Heart left ventricle (tissue), 13 donors: Measurements from ENCODE around the gene SYNJ1.

Source experiments
- POLR2A ChIP-seq, 2 donors: fragments of 450-650 bp; IDR thresholded peaks; one replicate each; pipeline ENCODE4 v1.6.1; 2017; ENCODE audit warnings: antibody characterized with exemption in 2 of 2, mild to moderate bottlenecking in 2 of 2, moderate library complexity in 2 of 2
- TF ChIP-seq, protein P1 (sequence below), 12 donors: fragments of 200-600 bp; sonication (generic) in 4 of 12; IDR thresholded peaks; one replicate each; pipeline versions ENCODE4 v1.5.0 to v1.8.0; 2018 to 2022; ENCODE audit warnings: antibody characterized with exemption in 12 of 12, mild to moderate bottlenecking in 5 of 12
- donor health status: ischemic (EF 13 %, LVEDD 7.1; RV severe dilation, severe dysfunction).
- donor health status: DM: no; HTN: yes; CAD: no.
- donor health status: DM: no; HTN: no; CAD: no.
- donor health status: ischemic (EF 25% LVEDD 6.9; RV normal size, moderate dysfunction).
- donor health status: ischemic (EF 25% LVEDD 5.7; RV mildly dilated, moderate dysfunction).
- donor health status: ischemic (EF 35%, LVEDD 5.7; RV mildly dilated, moderate dysfunction).
- donor health status: nonischemic (EF 11% LVEDD 7.7; RV severe dilation, severe dysfunction).
- donor health status: DM: yes; HTN: yes; CAD: no.
- donor health status: PGD.
- donor health status: ischemic (EF 29% LVEDD 5.4; RV normal size, mild dysfunction).
- donor health status: nonischemic (EF 23%, LVEDD 6.1; RV moderate dilation, normal function).

DNA sequence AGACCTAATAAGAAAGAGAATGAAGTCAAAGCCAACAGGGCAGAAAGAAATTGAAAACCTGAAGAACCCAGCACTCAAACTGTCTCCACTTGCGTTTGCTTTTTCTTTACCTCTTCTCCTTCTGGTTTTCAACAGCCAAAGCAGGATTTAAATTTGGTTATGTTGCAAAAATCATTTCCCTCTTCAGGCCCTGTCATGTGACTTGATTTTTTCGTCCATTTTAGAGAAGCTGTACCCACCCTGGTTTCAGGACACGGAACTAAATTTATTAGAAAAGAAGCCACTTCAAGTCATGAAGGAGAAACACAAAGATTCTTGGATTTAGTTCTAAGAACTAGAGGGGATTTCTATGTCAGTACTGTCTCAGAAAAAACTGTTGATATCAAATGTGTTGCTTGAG is 1.0 kb upstream of the SYNJ1 start:
- TF ChIP-seq, protein P1, sequence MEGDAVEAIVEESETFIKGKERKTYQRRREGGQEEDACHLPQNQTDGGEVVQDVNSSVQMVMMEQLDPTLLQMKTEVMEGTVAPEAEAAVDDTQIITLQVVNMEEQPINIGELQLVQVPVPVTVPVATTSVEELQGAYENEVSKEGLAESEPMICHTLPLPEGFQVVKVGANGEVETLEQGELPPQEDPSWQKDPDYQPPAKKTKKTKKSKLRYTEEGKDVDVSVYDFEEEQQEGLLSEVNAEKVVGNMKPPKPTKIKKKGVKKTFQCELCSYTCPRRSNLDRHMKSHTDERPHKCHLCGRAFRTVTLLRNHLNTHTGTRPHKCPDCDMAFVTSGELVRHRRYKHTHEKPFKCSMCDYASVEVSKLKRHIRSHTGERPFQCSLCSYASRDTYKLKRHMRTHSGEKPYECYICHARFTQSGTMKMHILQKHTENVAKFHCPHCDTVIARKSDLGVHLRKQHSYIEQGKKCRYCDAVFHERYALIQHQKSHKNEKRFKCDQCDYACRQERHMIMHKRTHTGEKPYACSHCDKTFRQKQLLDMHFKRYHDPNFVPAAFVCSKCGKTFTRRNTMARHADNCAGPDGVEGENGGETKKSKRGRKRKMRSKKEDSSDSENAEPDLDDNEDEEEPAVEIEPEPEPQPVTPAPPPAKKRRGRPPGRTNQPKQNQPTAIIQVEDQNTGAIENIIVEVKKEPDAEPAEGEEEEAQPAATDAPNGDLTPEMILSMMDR (IDR thresholded peaks at IDR 0.05), result no peak
- TF ChIP-seq POLR2A (IDR thresholded peaks at IDR 0.05), result no peak
